Prostate gland (tissue), 2 donors: ENCODE results near the gene ITIH5.

Experiments used
- CTCF ChIP-seq, 4 experiments: fragments of 200-600 bp in 2 of 4; fragments of 450-650 bp in 2 of 4; sonication (generic) in 2 of 4; IDR thresholded peaks; 1 replicate in 3 of 4; 2 replicates in 1 of 4; pipeline ENCODE4 v1.5.1; 2016 to 2019; ENCODE audit warnings: antibody characterized with exemption in 4 of 4, mild to moderate bottlenecking in 2 of 4, moderate library complexity in 2 of 4
- POLR2A ChIP-seq: fragments of 450-650 bp; IDR thresholded peaks from one replicate; pipeline ENCODE4 v1.6.1; 2016; ENCODE audit warnings: antibody characterized with exemption, mild to moderate bottlenecking

- no peak for TF ChIP-seq CTCF (IDR thresholded peaks at IDR 0.05)
- no peak for TF ChIP-seq POLR2A
Observed at GRCh38 chr10:7579681-7580080, 87.1 kb downstream of the ITIH5 start.
